HG03103 (cell line): ENCODE data around the gene MPC2.

Experiments
- ATAC-seq: cut with Tn5 transposase; IDR thresholded peaks from one replicate; pipeline ENCODE4 v1.9.1; 2021; ENCODE audit warnings: low read depth; ENCODE audit not compliant: unreplicated experiment

Gene MPC2

DNA sequence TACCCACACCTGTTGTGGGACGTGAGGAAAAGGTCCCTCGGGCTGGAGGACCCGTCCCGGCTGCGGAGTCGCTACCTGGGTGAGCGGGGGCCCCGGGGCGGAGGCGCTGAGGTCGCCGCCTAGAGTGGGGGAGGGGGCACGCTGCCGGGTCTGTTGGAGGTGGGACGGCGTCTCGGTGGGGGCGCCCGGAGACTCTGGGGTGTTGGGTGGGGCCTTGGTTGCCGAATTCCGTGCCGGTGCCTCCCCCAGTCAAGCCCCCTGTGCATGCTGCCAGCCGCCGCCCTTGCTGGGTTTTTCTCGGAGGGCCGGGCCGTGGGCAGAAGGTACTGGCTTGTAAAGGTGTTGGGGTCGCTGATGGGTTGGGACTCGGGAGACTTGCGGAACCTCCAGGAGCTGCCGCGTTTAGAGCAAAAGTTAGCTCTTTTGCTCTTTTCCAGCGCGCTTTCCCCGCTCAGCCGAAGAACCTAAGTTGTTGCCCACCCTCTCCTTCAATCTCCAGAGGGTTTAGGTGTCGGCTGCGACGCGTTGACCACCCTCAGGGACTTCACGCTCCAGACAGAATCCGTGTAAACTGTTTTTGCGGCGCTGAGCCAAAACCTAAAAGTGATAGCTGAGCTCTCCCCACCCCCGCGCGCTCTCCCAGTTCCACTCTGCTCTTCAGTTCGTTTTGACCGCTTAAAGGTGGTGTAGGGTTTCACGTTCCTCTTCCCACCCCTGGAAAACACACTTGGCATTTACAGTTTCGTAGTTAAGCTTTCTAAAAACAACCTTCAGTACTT lies at the start of gene MPC2:
TSS of gene MPC2 (minus strand) at position 143 of the 779 bp plus-strand sequence. CDS start 1,231 bp downstream, outside the sequence.
- ATAC-seq, result peak; percentile 2

- no peak for ATAC-seq
Measured at GRCh38 chr1:167984886-167985489, 48.1 kb upstream of the MPC2 start.

- no peak for ATAC-seq
Measured at GRCh38 chr1:167983797-167984420, 47.0 kb upstream of the MPC2 start.

DNA sequence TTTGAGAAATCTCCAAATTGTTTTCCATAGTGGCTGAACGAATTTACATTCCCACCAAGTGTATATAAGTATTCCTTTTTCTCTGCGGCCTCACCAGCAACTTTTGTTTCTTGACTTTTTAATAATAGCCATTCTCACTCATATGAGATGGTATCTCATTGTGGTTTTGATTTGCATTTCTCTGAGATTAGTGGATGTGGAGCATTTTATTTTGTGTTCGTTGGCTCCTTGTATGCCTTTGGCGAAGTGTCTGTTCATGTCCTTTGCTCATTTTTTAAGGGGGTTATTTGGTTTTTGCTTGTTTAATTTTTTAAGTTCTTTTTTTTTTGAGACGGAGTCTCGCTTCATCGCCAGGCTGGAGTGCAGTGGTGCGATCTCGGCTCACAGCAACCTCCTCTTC lies 45.1 kb upstream of the MPC2 start:
- no peak for ATAC-seq

- ATAC-seq, result no peak
Measured at GRCh38 chr1:167977245-167977644, 40.4 kb upstream of the MPC2 start.

GRCh38 chr1:167974698-167975097 lies 37.8 kb upstream of the MPC2 start:
- ATAC-seq, result no peak

GRCh38 chr1:167973832-167974231 lies 37.0 kb upstream of the MPC2 start:
- no peak for ATAC-seq

DNA sequence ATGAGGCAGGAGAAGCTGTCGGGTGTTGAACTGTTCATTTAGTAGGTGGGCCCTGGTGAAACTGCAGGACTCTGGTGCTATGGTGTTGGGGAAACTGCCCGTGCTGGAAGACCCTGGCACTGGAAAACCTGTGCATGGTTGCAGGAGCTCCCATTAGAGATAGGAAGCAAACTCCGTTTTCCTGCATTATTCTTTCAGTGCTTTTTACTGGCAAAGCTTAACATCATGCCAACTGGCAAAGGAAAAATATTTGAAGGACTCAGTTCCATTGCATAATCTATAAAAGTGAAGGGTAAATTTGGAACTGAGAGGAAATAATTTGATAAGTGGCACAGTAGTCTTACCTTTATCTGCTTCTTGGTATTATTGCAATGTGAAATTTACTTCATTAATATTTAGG lies 31.7 kb upstream of the MPC2 start:
- ATAC-seq, result no peak

- no peak for ATAC-seq
Measured at GRCh38 chr1:167966050-167966449, 29.2 kb upstream of the MPC2 start.

GRCh38 chr1:167964646-167965045 lies 27.8 kb upstream of the MPC2 start:
- ATAC-seq, result no peak

DNA sequence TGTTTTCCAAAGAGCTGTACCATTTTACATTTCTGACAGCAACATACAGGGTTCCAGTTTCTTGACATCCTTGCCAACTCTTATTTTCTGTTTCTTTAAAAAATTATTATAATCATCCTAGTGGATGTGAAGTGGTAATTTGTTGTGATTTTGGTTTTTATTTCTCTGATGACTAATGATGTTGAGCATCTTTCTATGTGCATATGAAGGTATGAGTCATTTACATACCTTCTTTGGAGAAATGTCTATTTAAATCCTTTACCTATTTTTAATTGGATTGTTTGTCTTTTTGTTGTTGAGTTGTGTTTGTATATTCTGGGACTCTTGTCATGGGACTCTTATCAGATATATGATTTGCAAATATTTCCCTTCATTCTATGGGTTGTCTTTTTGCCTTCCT lies 20.8 kb upstream of the MPC2 start:
- ATAC-seq, result no peak

- no peak for ATAC-seq
Measured at GRCh38 chr1:167955915-167956314, 19.0 kb upstream of the MPC2 start.

DNA sequence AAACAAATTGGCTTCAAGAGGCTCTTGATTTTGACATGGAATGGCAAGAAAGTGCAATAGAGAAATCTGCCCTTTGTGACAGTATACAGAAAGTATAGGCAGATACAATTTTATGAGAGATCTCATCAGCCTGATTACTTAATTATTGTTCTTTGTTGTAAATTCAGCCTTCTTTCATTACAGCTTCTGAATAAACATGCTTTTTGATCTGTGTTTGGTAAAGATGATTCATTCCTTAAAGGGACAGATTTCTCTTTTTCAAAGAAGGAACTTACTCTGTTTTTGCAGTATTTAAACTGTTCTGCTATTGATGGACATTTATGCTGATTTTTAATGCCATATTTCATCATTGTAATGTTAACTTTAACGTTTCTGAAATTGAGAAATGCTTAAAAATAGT lies 13.7 kb upstream of the MPC2 start:
- ATAC-seq, result no peak

GRCh38 chr1:167949785-167950184 lies 12.9 kb upstream of the MPC2 start:
- no peak for ATAC-seq

DNA sequence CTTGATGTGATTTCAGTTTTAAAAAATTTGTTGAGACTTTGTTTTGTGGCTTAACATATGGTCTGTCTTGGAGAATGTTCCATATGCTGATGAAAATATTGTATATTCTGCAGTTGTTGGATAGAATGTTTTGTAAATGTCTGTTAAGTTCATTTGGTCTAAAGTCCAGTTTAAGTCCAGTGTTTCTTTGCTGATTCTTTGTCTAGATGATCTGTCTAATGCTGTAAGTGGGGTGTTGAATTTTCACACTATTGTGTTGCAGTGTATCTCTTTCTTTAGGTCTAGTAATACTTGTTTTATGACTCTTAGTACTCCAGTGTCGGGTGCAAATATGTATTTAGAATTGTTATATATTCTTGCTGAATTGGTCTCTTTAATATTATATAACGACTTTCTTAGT lies 10.9 kb upstream of the MPC2 start:
- ATAC-seq, result no peak

- ATAC-seq, result no peak
Measured at GRCh38 chr1:167943541-167943940, 6.7 kb upstream of the MPC2 start.

GRCh38 chr1:167940264-167940663 lies 3.4 kb upstream of the MPC2 start:
- no peak for ATAC-seq

- no peak for ATAC-seq
Measured at GRCh38 chr1:167938080-167938636, 1.3 kb upstream of the MPC2 start.

GRCh38 chr1:167937709-167938010 lies 788 bp upstream of the MPC2 start:
- no peak for ATAC-seq

GRCh38 chr1:167936068-167936929 lies 573 bp downstream of the MPC2 start, which contains the start of gene DCAF6:
Gene DCAF6, plus strand, starts transcription at chr1:167936683. Its CDS starts 229 bp downstream, at chr1:167936912.
- peak; percentile 73 for ATAC-seq
